GM21786 (cell line): ENCODE measurements around the gene S100PBP.
A peak's percentile ranks its signal among the peaks of the same experiment; 100 is the strongest.
"Not testable (repeated sequence)": the region's sequence is repeated elsewhere in the genome, so short reads cannot be mapped to it uniquely, and the experiment has no call there.

Experiments used
- ATAC-seq: cut with Tn5 transposase; IDR thresholded peaks from one replicate; pipeline ENCODE4 v1.9.1; 2021; ENCODE audit not compliant: unreplicated experiment

Gene S100PBP

DNA sequence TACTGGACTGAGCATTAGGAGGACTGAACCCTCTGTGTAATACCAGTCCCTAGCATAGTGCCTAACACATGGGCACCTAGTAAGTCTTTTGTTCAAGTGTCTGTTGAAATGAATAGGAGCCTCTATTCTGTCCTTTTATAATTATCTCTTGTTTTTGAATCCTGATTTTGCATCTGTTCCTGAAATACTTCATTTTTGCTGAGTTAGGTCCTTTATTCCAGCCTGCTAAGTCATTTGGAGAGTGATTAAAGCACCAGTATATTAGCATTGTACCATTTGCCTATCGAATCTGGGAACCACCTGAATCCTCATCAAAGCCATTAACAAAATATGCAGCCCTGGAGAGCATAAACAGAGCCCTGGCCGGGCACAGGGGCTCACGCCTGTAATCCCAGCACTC is 32.6 kb upstream of the S100PBP start:
- ATAC-seq: no peak

DNA sequence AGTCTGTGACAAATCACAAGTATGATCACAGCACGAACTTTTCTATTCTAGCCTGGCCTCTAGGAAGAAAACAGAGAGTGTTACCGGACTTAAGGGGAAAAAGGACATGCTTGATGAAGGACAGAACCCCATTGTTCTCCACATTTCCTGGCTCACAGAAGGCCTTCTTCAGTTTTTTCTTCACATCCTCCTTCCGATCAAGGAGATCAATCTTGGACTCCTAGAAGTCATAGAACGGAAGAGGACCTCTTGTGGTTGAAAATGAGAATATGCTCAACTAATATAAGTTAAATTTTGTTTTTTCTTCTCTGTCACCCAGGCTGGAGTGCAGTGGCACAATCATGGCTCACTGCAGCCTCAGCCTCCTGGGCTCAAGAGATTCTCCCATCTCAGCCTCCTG is 30.6 kb upstream of the S100PBP start:
- no peak for ATAC-seq

DNA sequence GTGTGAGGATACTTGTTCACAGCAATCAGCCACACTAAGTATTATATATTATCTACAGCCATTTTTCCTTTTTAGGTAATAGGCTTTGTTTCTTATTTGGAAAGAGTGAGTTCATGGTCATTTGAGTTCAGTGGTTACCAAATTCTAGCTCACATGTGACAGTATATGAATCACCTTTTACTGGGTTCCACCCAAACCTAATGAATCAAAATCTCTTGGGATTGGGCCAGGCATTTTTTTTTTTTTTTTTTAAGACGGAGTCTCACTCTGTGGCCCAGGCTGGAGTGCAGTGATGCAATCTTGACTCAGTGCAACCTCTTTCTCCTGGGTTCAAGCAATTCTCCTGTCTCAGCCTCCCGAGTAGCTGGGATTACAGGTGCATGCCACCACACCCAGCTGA is 28.1 kb upstream of the S100PBP start:
- ATAC-seq: not testable (repeated sequence)

DNA sequence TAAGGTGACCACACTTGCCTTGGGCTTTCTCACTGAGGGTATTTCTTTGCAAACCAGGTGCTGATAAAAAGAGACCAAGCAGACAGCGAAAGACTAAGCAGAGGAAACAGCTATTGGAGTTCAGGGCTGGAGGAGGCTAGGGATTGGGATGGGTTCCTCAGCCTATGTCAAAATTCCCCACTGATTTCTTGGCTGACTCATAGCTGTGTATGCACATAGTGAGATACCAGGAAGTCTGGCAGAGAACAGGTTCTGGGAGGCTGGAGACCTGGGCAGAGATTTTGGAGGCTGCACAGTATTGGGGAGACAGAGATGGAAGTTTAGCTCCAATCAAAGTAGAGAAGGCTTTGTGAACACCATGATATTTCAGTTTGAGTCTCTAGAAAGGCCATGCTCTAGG is 25.6 kb upstream of the S100PBP start:
- ATAC-seq: no peak

DNA sequence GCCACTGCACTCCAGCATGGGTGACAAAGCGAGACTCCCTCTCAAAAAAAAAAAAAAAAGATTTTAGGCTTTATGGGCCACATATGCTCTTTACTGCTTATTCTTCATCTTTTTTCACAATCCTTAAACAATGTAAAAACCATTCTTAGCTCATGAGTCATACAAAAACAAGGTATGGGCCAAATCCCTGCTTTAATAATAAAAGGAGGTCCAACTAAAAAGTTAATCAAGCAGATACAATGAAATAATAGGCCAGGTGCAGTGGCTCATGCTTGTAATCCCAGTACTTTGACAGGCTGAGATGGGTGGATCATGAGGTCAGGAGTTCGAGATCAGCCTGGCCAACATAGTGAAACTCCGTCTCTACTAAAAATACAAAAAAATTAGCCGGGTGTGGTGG is 21.7 kb upstream of the S100PBP start:
- ATAC-seq: not testable (repeated sequence)

DNA sequence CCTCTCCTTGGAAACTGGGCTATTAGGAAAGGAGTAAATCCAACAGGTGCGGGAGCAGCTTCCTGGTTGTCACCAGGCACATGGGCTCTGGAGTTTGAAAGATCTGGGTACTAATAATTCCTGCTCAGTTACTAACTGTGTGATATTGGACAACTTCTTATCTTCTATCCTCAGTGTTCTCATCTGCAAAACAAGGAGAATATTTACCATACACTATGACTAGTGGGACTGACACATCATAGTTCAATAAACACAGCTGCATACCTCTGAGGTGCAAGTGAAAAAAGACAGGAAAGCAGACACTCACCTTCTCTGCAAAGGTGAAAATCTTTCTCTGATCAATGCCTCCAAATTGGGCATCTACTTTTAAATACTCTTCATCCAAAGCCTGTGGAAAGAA is 20.0 kb upstream of the S100PBP start:
- no peak for ATAC-seq

DNA sequence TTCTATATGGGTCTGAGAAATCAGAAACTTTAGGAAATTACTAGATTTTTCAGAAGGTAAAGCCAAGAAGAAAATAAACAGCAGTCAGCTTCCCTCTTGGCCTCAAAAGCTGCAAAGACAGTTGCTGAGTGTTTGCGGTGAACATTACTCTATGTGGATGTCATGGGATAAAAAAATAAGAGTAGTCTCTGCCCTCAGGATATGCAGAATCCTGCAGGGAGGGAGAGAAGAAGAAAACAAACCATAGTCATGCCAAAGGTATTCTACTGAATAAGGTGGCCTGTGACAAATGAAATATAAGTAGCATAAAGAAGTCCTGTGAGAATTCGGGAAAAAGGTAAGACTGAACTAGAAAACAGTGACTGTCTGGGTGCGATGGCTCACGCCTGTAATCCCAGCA is 19.3 kb upstream of the S100PBP start:
- ATAC-seq: no peak

DNA sequence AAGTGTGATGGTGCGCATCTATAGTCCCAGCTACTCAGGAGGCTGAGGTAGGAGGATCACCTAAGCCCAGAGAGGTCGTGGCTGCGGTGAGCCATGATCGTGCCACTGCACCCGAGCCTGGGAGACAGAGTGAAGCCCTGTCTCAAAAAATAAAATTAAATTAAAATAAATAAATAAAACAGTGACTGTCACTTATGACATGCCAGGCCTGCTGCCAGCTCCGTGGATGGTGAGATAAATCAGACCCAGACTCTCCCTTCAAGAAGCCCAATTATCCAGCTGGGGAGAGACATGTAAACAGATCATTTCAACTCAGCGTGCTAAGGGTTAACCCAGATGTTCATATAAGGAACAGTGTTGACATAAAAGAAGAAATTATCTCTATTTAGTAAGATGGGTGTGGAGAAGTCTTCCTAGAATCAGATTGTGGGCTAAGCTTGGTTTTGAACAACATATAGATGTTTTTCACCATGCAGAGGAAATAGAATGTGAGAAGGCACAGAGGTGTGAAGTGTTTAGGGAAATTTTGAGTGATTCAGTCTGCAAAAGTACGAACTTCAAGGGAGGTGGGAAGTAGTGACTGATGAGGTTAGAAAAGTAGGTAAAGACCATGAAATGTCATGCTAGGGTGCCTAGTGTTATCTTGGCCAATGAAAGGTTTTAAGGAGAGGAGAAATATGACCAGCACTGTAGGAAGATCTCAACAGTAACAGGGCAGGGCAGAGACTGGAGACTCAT is 18.6 kb upstream of the S100PBP start:
- no peak for ATAC-seq

DNA sequence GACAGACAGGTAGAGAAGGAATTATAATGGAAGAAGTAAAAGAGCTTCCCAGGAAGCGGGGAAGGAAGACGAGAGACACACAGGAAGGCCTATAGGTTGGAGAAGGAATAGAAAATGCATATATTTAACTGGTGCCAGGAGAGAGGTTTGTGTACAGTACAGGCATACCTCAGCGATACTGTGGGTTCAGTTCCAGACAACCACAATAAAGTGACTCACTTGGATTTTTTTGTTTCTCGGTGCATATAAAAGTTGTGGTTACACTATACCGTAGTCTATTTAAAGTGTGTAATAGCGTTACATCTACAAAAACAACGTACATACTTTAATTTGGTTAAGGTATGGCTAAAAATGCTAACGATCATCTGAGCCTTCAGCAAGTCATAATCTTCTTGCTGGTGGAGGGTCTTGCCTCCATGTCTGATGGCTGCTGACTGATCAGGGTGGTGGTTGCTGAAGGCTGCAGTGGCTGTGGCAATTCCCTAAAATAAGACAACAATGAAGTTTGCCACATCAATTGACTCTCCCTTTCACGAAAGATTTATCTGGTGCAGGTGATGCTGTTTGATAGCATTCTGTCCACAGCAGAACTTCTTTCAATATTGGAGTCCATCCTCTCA is 16.2 kb upstream of the S100PBP start:
- no peak for ATAC-seq

DNA sequence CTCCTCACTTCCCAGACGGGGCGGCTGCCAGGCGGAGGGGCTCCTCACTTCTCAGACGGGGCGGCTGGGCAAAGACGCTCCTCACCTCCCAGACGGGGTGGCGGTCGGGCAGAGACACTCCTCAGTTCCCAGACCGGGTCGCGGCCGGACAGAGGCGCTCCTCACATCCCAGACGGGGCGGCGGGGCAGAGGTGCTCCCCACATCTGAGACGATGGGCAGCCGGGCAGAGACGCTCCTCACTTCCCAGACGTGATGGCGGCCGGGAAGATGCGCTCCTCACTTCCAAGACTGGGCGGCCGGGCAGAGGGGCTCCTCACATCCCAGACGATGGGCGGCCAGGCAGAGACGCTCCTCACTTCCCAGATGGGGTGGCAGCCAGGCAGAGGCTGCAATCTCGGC is 13.0 kb upstream of the S100PBP start:
- not testable (repeated sequence) for ATAC-seq

DNA sequence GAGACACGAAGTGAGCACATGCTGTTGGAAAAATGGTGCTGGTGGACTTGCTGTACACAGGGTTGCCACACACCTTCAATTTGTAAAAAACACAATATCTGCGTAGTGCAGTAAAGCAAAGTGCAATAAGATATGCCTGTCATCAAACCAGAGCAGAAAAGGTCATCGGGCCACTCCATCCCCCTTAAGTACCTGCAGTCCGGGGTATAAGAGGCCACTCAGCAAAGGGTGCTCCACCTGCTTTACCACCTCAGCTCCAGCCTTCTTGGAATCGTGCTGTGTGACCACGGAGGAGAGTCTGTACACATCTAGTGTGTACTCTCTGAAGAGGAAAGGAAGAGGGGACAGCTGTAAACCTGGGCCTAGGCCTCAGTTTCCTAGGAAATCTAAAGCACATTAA is 11.2 kb upstream of the S100PBP start:
- no peak for ATAC-seq

DNA sequence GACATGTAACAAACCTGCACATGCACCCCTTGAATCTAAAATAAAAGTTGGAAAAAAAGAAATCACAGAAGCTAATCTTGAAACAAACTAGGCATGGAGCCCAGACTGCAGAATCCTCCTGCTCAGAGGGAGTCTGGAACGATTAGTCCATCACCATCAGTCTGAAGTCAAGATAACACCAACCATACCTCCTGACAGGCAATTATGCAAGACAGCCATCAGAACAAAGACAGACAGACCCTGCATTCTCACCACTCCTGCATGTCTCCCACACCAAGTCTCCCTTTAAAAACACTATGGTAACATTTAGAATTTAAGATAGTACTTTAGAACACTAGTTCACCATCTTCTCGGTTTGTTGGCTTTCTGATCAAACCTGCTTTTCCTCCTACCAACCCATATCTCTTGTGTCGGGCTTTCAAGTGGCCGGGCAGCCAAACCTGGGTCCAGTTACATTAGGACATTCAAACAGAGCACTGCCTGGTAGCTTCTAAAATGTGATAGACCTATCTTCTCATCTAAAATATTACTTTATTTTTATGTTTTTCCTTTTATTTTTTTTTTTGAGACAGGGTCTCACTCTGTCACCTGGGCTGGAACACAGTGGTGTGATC is 10.4 kb upstream of the S100PBP start:
- no peak for ATAC-seq

DNA sequence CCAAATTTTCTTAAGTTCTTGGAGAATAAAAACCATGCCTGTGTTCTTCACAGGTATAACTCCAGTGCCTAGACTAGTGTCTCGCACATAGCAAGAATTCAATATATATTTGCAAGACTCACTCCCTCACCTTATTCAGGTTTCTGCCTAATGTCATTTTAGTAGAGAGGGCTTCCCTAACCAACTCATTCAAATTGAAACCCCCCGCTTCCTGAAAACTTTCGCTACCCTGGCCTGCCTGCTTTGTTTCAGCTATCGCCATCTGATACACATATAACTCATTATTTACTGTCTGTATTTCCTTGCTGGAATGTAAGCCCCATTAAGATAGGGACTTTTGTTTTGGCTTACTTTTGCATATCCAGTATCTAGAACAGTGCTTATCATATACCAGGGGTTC is 8.9 kb upstream of the S100PBP start:
- ATAC-seq: no peak

DNA sequence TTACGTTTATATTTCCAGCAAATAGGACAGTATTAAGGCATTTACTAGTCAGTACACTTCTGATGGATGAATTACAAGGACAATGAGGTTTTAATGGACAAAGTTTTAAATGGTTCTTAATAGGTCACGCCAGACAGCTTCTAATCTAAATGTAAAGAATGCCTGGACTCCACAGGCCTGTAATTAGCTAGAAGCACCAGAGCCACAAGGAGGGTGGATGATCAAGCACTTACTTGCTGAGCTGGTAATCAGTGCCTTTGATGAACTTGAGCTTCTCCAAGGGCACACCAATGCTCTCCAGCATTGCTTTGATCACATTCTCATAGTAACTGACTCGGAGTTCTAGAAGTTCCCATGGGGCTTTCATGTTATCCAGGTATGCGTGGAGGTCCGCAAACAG is 7.1 kb upstream of the S100PBP start:
- no peak for ATAC-seq

DNA sequence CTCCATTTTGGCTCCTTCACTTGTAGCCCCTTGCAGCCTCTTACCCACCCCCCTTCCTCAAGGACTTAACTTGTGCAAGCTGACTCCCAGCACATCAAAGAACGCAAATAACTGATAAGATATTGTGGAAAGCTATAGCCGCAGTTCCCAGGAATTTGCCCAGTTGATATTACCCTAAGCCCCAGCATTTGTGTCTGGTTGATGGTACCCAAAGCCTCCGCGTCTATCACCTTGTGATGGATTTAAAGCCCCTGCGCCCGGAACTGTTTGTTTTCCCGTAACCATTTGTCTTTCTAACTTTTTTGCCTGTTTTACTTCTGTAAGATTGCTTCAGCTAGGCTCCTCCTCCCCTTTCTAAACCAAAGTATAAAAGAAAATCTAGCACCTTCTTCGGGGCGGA is 6.2 kb upstream of the S100PBP start:
- ATAC-seq: no peak

DNA sequence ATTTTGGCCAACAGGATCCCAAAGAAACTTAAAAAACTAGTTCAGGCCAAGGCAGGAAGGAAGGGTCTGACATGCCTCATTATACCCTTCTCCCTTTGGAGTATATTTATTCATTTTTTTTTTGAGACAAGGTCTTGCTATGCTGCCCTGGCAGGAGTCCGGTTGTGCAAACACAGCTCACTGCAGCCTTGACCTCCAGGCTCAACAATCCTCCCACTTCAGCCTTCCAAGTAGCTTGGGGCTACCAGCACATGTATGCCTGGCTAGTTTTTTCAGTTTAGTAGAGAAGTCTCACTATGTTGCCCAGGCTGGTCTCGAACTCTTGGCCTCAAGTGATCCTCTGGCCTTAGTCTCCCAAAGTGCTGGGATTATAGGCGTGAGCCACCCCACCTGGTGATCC is 5.5 kb upstream of the S100PBP start:
- no peak for ATAC-seq

DNA sequence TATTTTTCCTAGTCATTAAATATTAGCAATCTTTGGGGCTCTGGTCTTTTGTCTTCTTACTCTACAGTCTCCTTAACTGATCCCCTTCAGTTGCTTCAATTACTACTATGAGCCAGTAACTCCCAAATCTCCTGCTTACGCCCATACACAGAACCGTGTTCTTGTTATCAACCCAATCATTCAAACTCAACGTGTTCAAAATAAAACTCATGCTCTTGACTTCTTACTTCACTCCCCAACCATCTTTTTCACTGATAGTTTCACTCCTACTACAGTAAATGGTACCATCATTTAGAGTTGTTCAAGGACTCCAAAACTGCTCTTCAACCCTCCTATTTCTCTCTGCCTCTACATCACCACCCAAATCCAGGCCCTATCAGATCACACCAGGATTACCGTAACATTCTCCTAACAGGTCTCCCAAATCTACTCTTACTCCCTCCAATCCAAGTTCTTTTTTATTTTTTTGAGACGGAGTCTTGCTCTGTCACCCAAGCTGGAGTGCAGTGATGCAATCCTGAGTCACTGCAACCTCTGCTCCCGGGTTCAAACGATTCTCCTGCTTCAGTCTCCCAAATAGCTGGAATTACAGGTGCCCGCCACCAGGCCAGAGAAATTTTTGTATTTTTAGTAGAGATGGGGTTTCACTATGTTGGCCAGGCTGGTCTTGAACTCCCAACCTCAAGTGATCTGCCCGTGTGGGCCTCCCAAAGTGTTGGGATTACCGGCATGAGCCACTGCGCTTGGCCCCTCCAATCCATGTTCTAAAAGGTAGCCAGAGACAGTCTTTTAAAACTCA is 3.3 kb upstream of the S100PBP start:
- no peak for ATAC-seq

DNA sequence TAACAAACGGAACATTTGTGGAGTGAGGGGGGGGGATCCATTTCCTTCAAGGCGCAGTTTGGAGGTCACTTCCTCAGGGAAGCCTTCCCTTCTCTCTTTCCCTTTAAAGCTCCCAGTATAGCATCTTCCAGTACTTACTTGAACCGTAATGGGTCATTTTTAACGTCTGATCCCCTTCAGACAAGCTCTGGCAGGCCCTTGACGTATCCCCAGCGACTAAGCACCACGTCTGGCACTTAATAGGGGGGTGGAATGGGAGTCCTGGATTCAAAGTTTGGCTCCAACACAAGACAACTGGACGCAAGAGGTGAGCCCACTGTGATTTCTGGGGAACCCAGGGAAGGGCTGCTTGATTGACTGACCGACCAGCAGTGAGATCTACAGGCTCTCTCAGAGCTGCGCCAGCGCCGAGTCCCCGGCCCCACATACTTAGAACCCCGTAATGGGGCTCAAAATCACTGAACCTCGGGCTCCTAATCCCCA is 736 bp upstream of the S100PBP start:
- ATAC-seq: peak; percentile 1

DNA sequence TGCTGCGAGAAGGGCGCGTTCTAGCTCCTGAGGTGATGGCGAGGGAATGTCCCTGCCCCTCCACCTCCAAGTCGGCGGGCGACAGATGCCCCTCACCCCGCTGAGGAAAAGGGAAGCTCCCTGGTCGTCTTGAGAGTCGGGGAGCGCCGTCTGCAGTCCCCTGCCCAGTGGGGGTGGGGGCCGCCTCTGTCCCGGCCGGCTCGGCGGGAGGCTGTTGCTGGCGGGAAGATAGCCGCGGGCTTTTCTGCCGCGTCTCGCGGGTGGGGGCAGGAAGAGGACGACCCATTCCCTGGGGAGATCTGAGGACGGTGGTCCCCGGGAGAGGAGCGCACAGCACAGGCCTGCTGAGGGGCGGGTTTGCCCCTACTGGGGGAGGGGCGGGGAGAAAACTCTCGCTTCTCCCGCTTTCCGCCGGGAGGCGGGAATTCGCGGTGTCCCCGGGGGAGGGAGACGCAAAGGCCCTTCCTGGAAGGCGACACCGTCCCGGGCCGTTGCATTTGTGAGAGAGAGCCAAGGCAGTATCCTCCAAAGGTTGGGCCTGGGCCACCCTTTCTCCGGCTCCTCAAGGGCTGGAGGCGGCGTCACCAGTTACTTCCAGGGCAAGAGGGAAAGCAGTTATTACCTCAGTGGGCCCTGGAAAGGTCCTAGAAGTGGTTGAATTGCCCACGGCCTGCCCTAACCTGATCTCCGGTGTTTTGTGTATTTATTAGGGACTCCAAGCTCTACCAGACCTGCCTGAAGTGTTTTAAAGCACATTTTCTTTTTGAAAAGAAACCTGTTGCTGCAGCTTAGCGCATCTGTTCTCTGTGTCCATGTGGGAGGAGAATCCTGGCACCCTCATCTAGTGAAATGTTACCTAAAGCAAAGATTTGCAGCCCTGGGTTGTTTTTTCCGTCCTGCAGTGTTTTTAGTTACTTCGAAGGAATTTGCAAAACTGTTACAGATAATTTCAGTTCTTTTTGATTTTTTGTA is 648 bp downstream of the S100PBP start:
- ATAC-seq: no peak

DNA sequence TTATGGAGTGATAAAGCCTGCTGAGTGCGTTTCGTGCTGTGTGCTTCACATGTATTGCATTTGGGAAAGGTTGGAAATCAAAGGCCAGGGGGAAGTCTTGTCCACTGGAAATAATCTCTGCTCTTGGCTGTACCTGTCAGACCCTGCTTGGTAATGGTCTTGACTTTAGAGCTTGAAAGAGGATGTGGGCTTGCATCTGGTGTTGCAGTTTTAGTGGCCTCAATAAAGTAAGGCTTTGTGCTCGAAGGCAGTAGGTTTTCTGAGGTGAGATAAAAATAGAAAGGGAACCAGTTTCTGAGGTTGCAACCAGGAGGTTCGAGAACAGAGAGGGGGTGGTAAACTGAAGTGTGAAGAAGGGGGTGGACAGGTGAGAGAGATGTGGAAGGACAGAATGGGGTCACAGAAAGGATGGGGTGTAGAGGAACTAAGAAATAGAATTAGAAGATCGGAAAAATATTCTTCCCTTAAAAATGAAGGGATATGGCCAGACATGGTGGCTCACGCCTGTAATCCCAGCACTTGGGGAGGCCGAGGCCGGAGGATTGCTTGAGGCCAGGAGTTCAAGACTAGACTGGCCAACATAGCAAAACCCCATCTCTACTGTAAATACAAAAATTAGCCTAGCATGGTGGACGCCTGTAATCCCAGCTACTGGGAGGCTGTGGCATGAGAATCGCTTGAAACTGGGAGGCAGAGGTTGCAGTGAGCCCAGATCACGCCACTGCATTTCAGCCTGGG is 1.5 kb downstream of the S100PBP start:
- peak; percentile 46 for ATAC-seq
